Tibial artery (tissue), 4 donors: ENCODE measurements around the gene TXNDC17.

Experiments
- DNase-seq, 2 donors: peaks; one replicate each; pipeline ENCODE4 v3.0.0-alpha.2; 2019
- H3K27ac ChIP-seq, 2 donors: fragments of 200-600 bp; sonication (generic) in 1 of 2; 1 replicate in 1 of 2; 2 replicates in 1 of 2; pipeline ENCODE4 v1.5.1; 2018 to 2019; ENCODE audit warnings: mild to moderate bottlenecking in 1 of 2
- H3K27me3 ChIP-seq, 2 donors: fragments of 200-600 bp; sonication (generic) in 1 of 2; one replicate each; pipeline versions ENCODE4 v1.5.1 to v1.6.0; 2016 to 2019
- H3K36me3 ChIP-seq, 3 donors: fragments of 200-600 bp; sonication (generic) in 2 of 3; one replicate each; pipeline ENCODE4 v1.5.1; 2016 to 2019; ENCODE audit warnings: mild to moderate bottlenecking in 2 of 3
- H3K4me1 ChIP-seq, 4 donors: fragments of 200-600 bp; sonication (generic) in 2 of 4; 1 replicate in 3 of 4; 2 replicates in 1 of 4; pipeline ENCODE4 v1.5.1; 2016 to 2019
- H3K4me3 ChIP-seq, 2 donors: fragments of 200-600 bp; sonication (generic) in 1 of 2; 1 replicate in 1 of 2; 2 replicates in 1 of 2; pipeline ENCODE4 v1.5.1; 2018 to 2019; ENCODE audit warnings: mild to moderate bottlenecking in 2 of 2
- H3K9me3 ChIP-seq, 3 donors: fragments of 200-600 bp; sonication (generic) in 1 of 3; one replicate each; pipeline ENCODE4 v1.5.1; 2016 to 2019
- CTCF ChIP-seq, 2 experiments: fragments of 200-600 bp in 1 of 2; fragments of 450-650 bp in 1 of 2; IDR thresholded peaks; one replicate each; pipeline ENCODE4 v1.5.1; 2017 to 2019; ENCODE audit warnings: antibody characterized with exemption in 2 of 2, mild to moderate bottlenecking in 1 of 2, moderate library complexity in 1 of 2
- intact Hi-C: fragments of 100-400 bp; cut with DNase I; formaldehyde crosslinking; loops from one replicate; pipeline ENCODE4 v1.15.0; 2023; ENCODE audit warnings: low total_unique reads

TXNDC17 gene

GRCh38 chr17:6684460-6684783, 43.6 kb downstream of the TXNDC17 start:
- no peak overlapping the region for H3K4me3 ChIP-seq
- no peak for TF ChIP-seq CTCF (IDR thresholded peaks at IDR 0.05)
- intact Hi-C loops = no loop called here

GRCh38 chr17:6684881-6685767, 44.3 kb downstream of the TXNDC17 start:
- DNase-seq = no peak
- H3K9me3 ChIP-seq = no peaks in the 10 kb centered on the region
- H3K36me3 ChIP-seq = no peaks in the 10 kb centered on the region
- peaks cover 0 to 29% of the 10 kb centered on the region in 2 donors for H3K27me3 ChIP-seq
- H3K4me1 ChIP-seq = no peaks in the 10 kb centered on the region
- TF ChIP-seq CTCF (IDR thresholded peaks at IDR 0.05) = no peak
- no peak overlapping the region for H3K4me3 ChIP-seq
- intact Hi-C loops = no loop called here
- H3K27ac ChIP-seq = no peak overlapping the region

More at GRCh38 chr17:6684460-6684783, 43.6 kb downstream of the TXNDC17 start:
- no peak for DNase-seq
- no peaks in the 10 kb centered on the region for H3K9me3 ChIP-seq
- no peaks in the 10 kb centered on the region for H3K36me3 ChIP-seq
- H3K27me3 ChIP-seq = peaks cover 0 to 30% of the 10 kb centered on the region in 2 donors
- H3K27ac ChIP-seq = no peak overlapping the region
- H3K4me1 ChIP-seq = no peaks in the 10 kb centered on the region

GRCh38 chr17:6686026-6686425, 45.2 kb downstream of the TXNDC17 start:
- no peaks in the 10 kb centered on the region for H3K36me3 ChIP-seq
- H3K27ac ChIP-seq = no peak overlapping the region
- H3K4me3 ChIP-seq = no peak overlapping the region
- H3K4me1 ChIP-seq = no peaks in the 10 kb centered on the region
- intact Hi-C loops = no loop called here
- H3K9me3 ChIP-seq = no peaks in the 10 kb centered on the region
- no peak for DNase-seq
- TF ChIP-seq CTCF (IDR thresholded peaks at IDR 0.05) = no peak
- peaks cover 0 to 36% of the 10 kb centered on the region in 2 donors for H3K27me3 ChIP-seq

- no peaks in the 10 kb centered on the region for H3K4me1 ChIP-seq
- DNase-seq = no peak
- intact Hi-C loops = no loop called here
Observed at GRCh38 chr17:6688944-6689343, 48.1 kb downstream of the TXNDC17 start.

GRCh38 chr17:6690641-6691040, 49.8 kb downstream of the TXNDC17 start:
- H3K27ac ChIP-seq = no peak overlapping the region
- H3K27me3 ChIP-seq = peaks cover 0 to 24% of the 10 kb centered on the region in 2 donors
- H3K4me1 ChIP-seq = no peaks in the 10 kb centered on the region
- H3K4me3 ChIP-seq = no peak overlapping the region
- no peaks in the 10 kb centered on the region for H3K36me3 ChIP-seq
- no peak for TF ChIP-seq CTCF (IDR thresholded peaks at IDR 0.05)
- H3K9me3 ChIP-seq = no peaks in the 10 kb centered on the region
- no peak for DNase-seq
- intact Hi-C loops = loop anchor here (10.0 kb wide), 1 partner anchor 164 kb away; no protein-coding TSS in a partner anchor

More at GRCh38 chr17:6688944-6689343, 48.1 kb downstream of the TXNDC17 start:
- peaks cover 0 to 29% of the 10 kb centered on the region in 2 donors for H3K27me3 ChIP-seq
- H3K4me3 ChIP-seq = no peak overlapping the region
- H3K9me3 ChIP-seq = no peaks in the 10 kb centered on the region
- no peak overlapping the region for H3K27ac ChIP-seq
- no peaks in the 10 kb centered on the region for H3K36me3 ChIP-seq
- no peak for TF ChIP-seq CTCF (IDR thresholded peaks at IDR 0.05)
